Trophoblast cell (in vitro differentiated cells and primary cell): Measurements from ENCODE around the gene AFG1L. TPM values are rescaled to one million over a fixed set of nuclear protein-coding genes. Genes with fewer than 3 reads are reported as not detected.
"Not testable (repeated sequence)": the region's sequence is repeated elsewhere in the genome, so short reads cannot be mapped to it uniquely, and the experiment has no call there.

ENCODE experiments used
- DNase-seq, 2 donors: peaks; one replicate each; pipeline ENCODE4 v3.0.0-alpha.2; 2016
- H2AFZ ChIP-seq: 2 replicates; pipeline ENCODE4 v1.6.1; 2013; ENCODE audit warnings: low read length, moderate library complexity, mild to moderate bottlenecking; ENCODE audit not compliant: insufficient read depth, poor library complexity
- H2AK5ac ChIP-seq: 2 replicates; pipeline ENCODE4 v1.6.1; 2013; ENCODE audit warnings: mild to moderate bottlenecking, low read length
- H2BK120ac ChIP-seq: 2 replicates; pipeline ENCODE4 v1.6.1; 2013; ENCODE audit warnings: low read length, mild to moderate bottlenecking, moderate library complexity; ENCODE audit not compliant: insufficient read depth, poor library complexity
- H2BK12ac ChIP-seq: 2 replicates; pipeline ENCODE4 v1.6.1; 2013; ENCODE audit warnings: mild to moderate bottlenecking, low read length, moderate library complexity
- H2BK5ac ChIP-seq: 2 replicates; pipeline ENCODE4 v1.6.1; 2013; ENCODE audit warnings: low read length, low read depth, moderate library complexity, mild to moderate bottlenecking; ENCODE audit not compliant: poor library complexity
- H3K14ac ChIP-seq: 2 replicates; pipeline ENCODE4 v1.6.1; 2013; ENCODE audit warnings: mild to moderate bottlenecking, low read length
- H3K18ac ChIP-seq: 2 replicates; pipeline ENCODE4 v1.6.1; 2013; ENCODE audit warnings: mild to moderate bottlenecking, low read length
- H3K23ac ChIP-seq: 2 replicates; pipeline ENCODE4 v1.6.1; 2013; ENCODE audit warnings: low read length
- H3K27ac ChIP-seq: 2 replicates; pipeline ENCODE4 v1.5.1; 2013; ENCODE audit warnings: low read depth, mild to moderate bottlenecking, inconsistent platforms, low read length, moderate library complexity
- H3K27me3 ChIP-seq: 2 replicates; pipeline ENCODE4 v1.6.1; 2013; ENCODE audit warnings: inconsistent platforms, mild to moderate bottlenecking, low read length, moderate library complexity; ENCODE audit not compliant: insufficient read depth
- H3K36me3 ChIP-seq, 2 experiments: 1 replicate in 1 of 2; 2 replicates in 1 of 2; pipeline ENCODE4 v1.6.1; 2013; ENCODE audit warnings: low read length in 2 of 2, mild to moderate bottlenecking in 2 of 2, moderate library complexity in 1 of 2; ENCODE audit not compliant: insufficient read depth in 2 of 2, control insufficient read depth in 1 of 2
- H3K4ac ChIP-seq: 2 replicates; pipeline ENCODE4 v1.6.1; 2013; ENCODE audit warnings: low read depth, mild to moderate bottlenecking, low read length, moderate library complexity
- H3K4me1 ChIP-seq, 2 experiments: 1 replicate in 1 of 2; 2 replicates in 1 of 2; pipeline ENCODE4 v1.6.1; 2013; ENCODE audit warnings: low read length in 2 of 2, mild to moderate bottlenecking in 2 of 2, moderate library complexity in 1 of 2; ENCODE audit not compliant: insufficient read depth in 2 of 2, control insufficient read depth in 1 of 2
- H3K4me2 ChIP-seq: 2 replicates; pipeline ENCODE4 v1.6.1; 2013; ENCODE audit warnings: inconsistent platforms, mild to moderate bottlenecking, low read length, moderate library complexity
- H3K4me3 ChIP-seq: 2 replicates; pipeline ENCODE4 v1.5.1; 2013; ENCODE audit warnings: mild to moderate bottlenecking, low read depth, low read length, inconsistent platforms
- H3K79me1 ChIP-seq: one replicate; pipeline ENCODE4 v1.6.1; 2013; ENCODE audit warnings: low read length
- H3K79me2 ChIP-seq: 2 replicates; pipeline ENCODE4 v1.6.1; 2013; ENCODE audit warnings: low read length, mild to moderate bottlenecking; ENCODE audit not compliant: control insufficient read depth, insufficient read depth, poor library complexity
- H3K9ac ChIP-seq: 2 replicates; pipeline ENCODE4 v1.6.1; 2013; ENCODE audit warnings: mild to moderate bottlenecking, low read length
- H3K9me3 ChIP-seq: 2 replicates; pipeline ENCODE4 v1.6.1; 2013; ENCODE audit warnings: low read depth, mild to moderate bottlenecking, control low read depth, inconsistent platforms, low read length; ENCODE audit not compliant: insufficient read depth
- H4K12ac ChIP-seq: 2 replicates; pipeline ENCODE4 v1.6.1; 2013; ENCODE audit warnings: low read depth, mild to moderate bottlenecking, low read length, moderate library complexity
- H4K8ac ChIP-seq: 2 replicates; pipeline ENCODE4 v1.6.1; 2013; ENCODE audit warnings: low read depth, mild to moderate bottlenecking, low read length, moderate library complexity
- H4K91ac ChIP-seq: one replicate; pipeline ENCODE4 v1.6.1; 2013; ENCODE audit warnings: low read depth, mild to moderate bottlenecking, low read length, moderate library complexity
- WGBS: extraction: QIAGEN DNeasy Blood & Tissue Kit; methylation state at CpG from one replicate; pipeline ENCODE4 v1.1.7; 2013; ENCODE audit warnings: missing lambda C conversion rate; ENCODE audit not compliant: insufficient read length, insufficient coverage; ENCODE audit errors: extremely low coverage; 5-methylcytosine and 5-hydroxymethylcytosine counted together
- polyA plus RNA-seq: library from polyadenylated mRNA; stranded (reverse); fragments of 200-250 nt; gene quantifications from 2 replicates; pipeline ENCODE4 v1.2.3, GENCODE V29; 2013

Gene AFG1L
- 3.7 and 3.9 TPM in 2 replicates for polyA plus RNA-seq

GRCh38 chr6:108294727-108295625, at the start of gene AFG1L:
Gene AFG1L, plus strand, starts transcription at chr6:108295054. Its CDS starts 26 bp downstream, at chr6:108295080.
- Histone ChIP-seq H3K79me1 (peaks cover 10% of the 10 kb centered on the region), H3K4ac (peak within 1 kb of the TSS; percentile 55), H4K91ac (peak within 1 kb of the TSS; percentile 94), H2AFZ (peak within 1 kb of the TSS; percentile 82), H4K8ac (peak within 1 kb of the TSS; percentile 93), H2BK120ac (peak within 1 kb of the TSS; percentile 79), H3K79me2 (peaks cover 3% of the 10 kb centered on the region), H3K27ac (peak within 1 kb of the TSS; percentile 88), H3K4me2 (peak within 1 kb of the TSS; percentile 70), H3K4me1 (peaks cover 0 to 2% of the 10 kb centered on the region in 2 experiments), H3K23ac (no peak within 1 kb of the TSS), H4K12ac (peak within 1 kb of the TSS; percentile 94), H3K18ac (peak within 1 kb of the TSS; percentile 56), H3K36me3 (no peaks in the 10 kb centered on the region), H3K9ac (peak within 1 kb of the TSS; percentile 79), H3K14ac (peak within 1 kb of the TSS; percentile 78), H2BK5ac (peak within 1 kb of the TSS; percentile 66), H3K4me3 (peak within 1 kb of the TSS; percentile 84), H3K9me3 (no peaks in the 10 kb centered on the region), H2BK12ac (no peak within 1 kb of the TSS), H2AK5ac (no peak within 1 kb of the TSS), H3K27me3 (no peaks in the 10 kb centered on the region)
- no CpG with 5 or more reads among the region's 46 CpGs for WGBS
- peak; percentile 83 to 84 for DNase-seq

DNA sequence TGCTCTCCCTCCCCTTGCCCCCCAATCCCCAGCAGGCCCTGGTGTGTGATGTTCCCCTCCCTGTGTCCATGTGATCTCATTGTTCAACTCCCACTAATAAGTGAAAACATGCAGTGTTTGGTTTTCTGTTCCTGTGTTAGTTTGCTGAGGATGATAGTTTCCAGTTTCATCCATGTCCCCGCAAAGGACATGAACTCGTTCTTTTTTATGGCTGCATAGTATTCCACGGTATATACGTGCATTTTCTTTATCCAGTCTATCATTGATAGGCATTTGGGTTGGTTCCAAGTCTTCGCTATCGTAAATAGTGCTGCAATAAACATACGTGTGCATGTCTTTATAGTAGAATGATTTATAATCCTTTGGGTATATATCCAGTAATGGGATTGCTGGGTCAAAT, 49.8 kb upstream of the AFG1L start:
- H2BK12ac ChIP-seq, result not testable (repeated sequence)

GRCh38 chr6:108247965-108248536, 46.8 kb upstream of the AFG1L start:
- WGBS, result no CpG with 5 or more reads among the region's 1 CpG
- no peak overlapping the region for H2AFZ ChIP-seq
- peak; percentile 87 for DNase-seq

More for the DNA sequence above, 49.8 kb upstream of the AFG1L start:
- not testable (repeated sequence) for H3K4ac ChIP-seq, H4K91ac ChIP-seq, H4K12ac ChIP-seq, H3K4me3 ChIP-seq, H3K79me1 ChIP-seq, H3K9me3 ChIP-seq, H2BK120ac ChIP-seq, H2AFZ ChIP-seq, H3K14ac ChIP-seq, H3K4me1 ChIP-seq, H3K27ac ChIP-seq, H2AK5ac ChIP-seq, H3K18ac ChIP-seq, H3K9ac ChIP-seq, DNase-seq, H3K23ac ChIP-seq, H3K79me2 ChIP-seq, H3K36me3 ChIP-seq, H4K8ac ChIP-seq, H3K27me3 ChIP-seq, H3K4me2 ChIP-seq, H2BK5ac ChIP-seq
- no CpG with 5 or more reads among the region's 7 CpGs for WGBS

GRCh38 chr6:108250240-108250866, 44.5 kb upstream of the AFG1L start:
- Histone ChIP-seq H2BK12ac (no peak overlapping the region), H2AK5ac (no peak overlapping the region)

More at GRCh38 chr6:108247965-108248536, 46.8 kb upstream of the AFG1L start:
- H3K36me3 ChIP-seq, result peaks cover 4 to 6% of the 10 kb centered on the region in 2 experiments
- H3K14ac ChIP-seq, result no peak overlapping the region
- H2BK120ac ChIP-seq, result no peak overlapping the region
- no peak overlapping the region for H3K23ac ChIP-seq
- H4K91ac ChIP-seq, result no peak overlapping the region
- H3K9ac ChIP-seq, result no peak overlapping the region
- peaks cover 5% of the 10 kb centered on the region for H3K79me1 ChIP-seq
- no peak overlapping the region for H2BK12ac ChIP-seq
- no peak overlapping the region for H2AK5ac ChIP-seq
- peaks cover 3% of the 10 kb centered on the region for H3K79me2 ChIP-seq
- no peak overlapping the region for H3K27ac ChIP-seq
- peaks cover 5 to 8% of the 10 kb centered on the region in 2 experiments for H3K4me1 ChIP-seq
- no peak overlapping the region for H3K18ac ChIP-seq
- H4K12ac ChIP-seq, result no peak overlapping the region
- H3K4me3 ChIP-seq, result no peak overlapping the region
- no peaks in the 10 kb centered on the region for H3K27me3 ChIP-seq
- H3K4me2 ChIP-seq, result no peak overlapping the region
- H3K9me3 ChIP-seq, result no peaks in the 10 kb centered on the region
- H4K8ac ChIP-seq, result no peak overlapping the region
- H2BK5ac ChIP-seq, result no peak overlapping the region
- H3K4ac ChIP-seq, result no peak overlapping the region

More at GRCh38 chr6:108250240-108250866, 44.5 kb upstream of the AFG1L start:
- Histone ChIP-seq H3K14ac (no peak overlapping the region), H3K4me2 (no peak overlapping the region), H3K9ac (no peak overlapping the region), H4K91ac (no peak overlapping the region), H2BK120ac (no peak overlapping the region), H3K27me3 (no peaks in the 10 kb centered on the region), H3K4me1 (peaks cover 11 to 16% of the 10 kb centered on the region in 2 experiments), H3K4me3 (no peak overlapping the region), H4K8ac (no peak overlapping the region), H3K79me1 (peaks cover 5% of the 10 kb centered on the region), H2BK5ac (no peak overlapping the region), H3K79me2 (peaks cover 5% of the 10 kb centered on the region), H2AFZ (no peak overlapping the region), H3K4ac (no peak overlapping the region), H3K9me3 (no peaks in the 10 kb centered on the region), H3K18ac (no peak overlapping the region), H3K23ac (no peak overlapping the region), H4K12ac (no peak overlapping the region), H3K36me3 (peaks cover 0 to 5% of the 10 kb centered on the region in 2 experiments), H3K27ac (no peak overlapping the region)
- WGBS, result no CpG with 5 or more reads among the region's 2 CpGs
- DNase-seq, result peak in 1 of 2 donors; percentile 35
